GM18951 (cell line): ENCODE measurements around the gene LORICRIN.

ENCODE experiments used
- POLR2A ChIP-seq: IDR thresholded peaks from 4 replicates; pipeline ENCODE4 v1.6.1; 2011; ENCODE audit warnings: mild to moderate bottlenecking; ENCODE audit not compliant: insufficient read length, insufficient read depth; ENCODE audit errors: extremely low read depth
- in situ Hi-C: fragments of 300-500 bp; cut with MboI; formaldehyde crosslinking; loops from one replicate; pipeline ENCODE4 v1.12.0; 2022; ENCODE audit warnings: low sequenced_read_pairs, mixed read lengths, inconsistent platforms; ENCODE audit not compliant: unreplicated experiment

The LORICRIN gene

GRCh38 chr1:153293851-153294250, 34.4 kb downstream of the LORICRIN start:
- TF ChIP-seq POLR2A: no peak
- in situ Hi-C loops: no loop called here

- in situ Hi-C loops: no loop called here
- TF ChIP-seq POLR2A: no peak
These were observed 42.8 kb downstream of the LORICRIN start for GRCh38 chr1:153302308-153302707.

DNA sequence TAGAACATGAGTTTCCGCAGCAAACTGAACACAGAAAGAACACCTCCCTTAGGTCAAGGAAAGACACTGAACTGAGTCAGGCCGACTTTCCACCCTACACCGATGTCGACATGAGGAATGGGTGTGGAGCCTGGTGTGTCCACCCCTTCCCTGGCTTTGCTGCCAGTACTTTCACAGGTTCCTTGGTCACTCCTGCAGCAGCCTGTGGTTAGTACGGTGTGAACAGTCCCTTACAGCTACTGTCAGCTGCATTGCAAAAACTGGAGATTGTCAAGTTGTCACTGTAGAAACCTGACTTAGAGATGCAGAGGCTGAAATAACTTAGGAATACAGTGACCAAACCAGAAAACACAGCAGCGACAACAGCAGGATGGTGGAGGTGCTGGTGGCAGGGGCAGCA, 46.2 kb downstream of the LORICRIN start:
- in situ Hi-C loops: no loop called here
- no peak for TF ChIP-seq POLR2A

GRCh38 chr1:153306303-153307220, 47.1 kb downstream of the LORICRIN start:
- no peak for TF ChIP-seq POLR2A

DNA sequence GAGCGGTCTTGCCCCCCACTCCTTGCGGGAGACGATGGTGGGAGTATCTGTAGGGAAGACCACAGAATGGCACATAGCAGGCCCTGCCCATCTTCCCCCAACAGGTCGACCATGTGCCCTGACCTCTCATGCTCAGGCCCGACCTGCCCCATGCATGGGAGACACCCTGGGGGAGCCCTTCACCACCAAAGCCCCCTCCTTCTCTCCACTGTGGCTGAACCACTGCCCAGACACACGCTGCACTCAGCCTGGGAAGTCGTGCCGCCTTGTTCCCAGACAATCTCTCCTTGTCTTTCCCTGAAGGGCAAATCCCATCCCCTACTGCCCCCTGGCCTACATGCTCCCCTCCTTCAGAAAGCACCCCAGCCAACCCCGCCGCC, 47.7 kb downstream of the LORICRIN start:
- in situ Hi-C loops: no loop called here
- no peak for TF ChIP-seq POLR2A

More at GRCh38 chr1:153306303-153307220, 47.1 kb downstream of the LORICRIN start:
- in situ Hi-C loops: no loop called here

DNA sequence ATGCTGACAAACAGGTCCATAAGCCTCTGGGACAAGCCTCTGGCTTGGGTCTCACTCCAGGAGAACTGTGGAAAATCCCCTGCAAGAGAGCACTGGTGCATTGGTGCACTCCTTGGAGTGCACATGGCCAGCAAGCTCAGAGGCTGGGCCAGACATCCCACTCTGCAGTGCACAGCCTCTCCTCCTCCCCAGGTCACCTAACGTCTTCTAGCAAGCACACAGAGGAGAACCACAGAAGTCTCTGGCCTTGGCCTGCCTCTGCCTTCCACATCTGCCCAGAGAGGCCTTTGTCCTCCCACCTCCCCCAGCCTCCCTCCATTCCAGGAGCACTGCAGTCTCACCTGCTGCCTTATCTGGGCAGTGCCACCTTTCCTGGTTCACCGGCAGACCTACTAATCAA, 49.1 kb downstream of the LORICRIN start:
- no peak for TF ChIP-seq POLR2A
- in situ Hi-C loops: no loop called here

DNA sequence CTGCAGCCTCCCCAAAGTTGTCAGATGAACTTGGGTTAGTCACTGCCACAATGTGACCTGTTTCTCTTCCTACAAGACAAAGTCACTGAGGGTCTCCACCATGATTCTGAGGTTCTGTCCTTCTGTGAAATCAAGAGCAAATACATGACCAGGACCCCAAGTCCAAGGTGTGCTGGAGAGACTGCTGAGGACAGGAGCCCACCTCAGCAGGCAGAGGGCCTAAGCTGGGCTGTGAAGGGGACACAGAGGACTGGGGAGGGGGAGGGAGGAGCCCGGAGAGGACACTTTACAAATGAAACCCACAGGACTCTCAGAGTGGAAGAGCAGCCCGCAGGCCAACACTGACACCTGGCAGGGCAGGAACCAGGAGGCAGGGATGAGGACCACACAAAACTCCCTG, 50.0 kb downstream of the LORICRIN start:
- no peak for TF ChIP-seq POLR2A
- in situ Hi-C loops: no loop called here

DNA sequence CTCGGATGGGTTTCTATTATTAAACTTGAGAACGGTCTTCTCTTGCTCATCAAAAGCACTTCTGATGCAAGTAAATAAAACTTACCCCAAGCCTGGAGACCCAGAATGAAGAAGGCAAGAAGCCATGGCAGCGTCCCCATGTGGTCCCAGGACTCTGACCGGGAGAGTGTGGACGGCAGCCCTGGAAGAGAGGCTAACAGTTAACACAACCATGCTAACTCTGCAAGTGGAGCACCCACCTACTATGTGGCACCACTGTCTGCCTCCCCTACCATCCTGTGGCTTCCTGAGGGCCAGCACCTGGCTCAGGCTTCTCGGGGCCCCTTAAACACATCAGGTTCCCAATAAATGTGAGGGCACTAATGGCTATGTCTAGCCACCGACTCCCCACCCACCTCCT, 51.0 kb downstream of the LORICRIN start:
- TF ChIP-seq POLR2A: no peak
- in situ Hi-C loops: no loop called here
